ENCODE data around the gene ELFN1. TPM values are rescaled to one million over a fixed set of nuclear protein-coding genes. Genes with fewer than 3 reads are reported as not detected.

ELFN1 gene
- polyA plus RNA-seq, 1 donor = 6.7 TPM

- no peak for DNase-seq
These were observed 26.6 kb upstream of the ELFN1 start for GRCh38 chr7:1643270-1644092.

GRCh38 chr7:1644341-1645070 is 25.6 kb upstream of the ELFN1 start:
- no peak for DNase-seq

- DNase-seq = no peak
These were observed 25.0 kb upstream of the ELFN1 start for GRCh38 chr7:1645071-1645409.

- DNase-seq = no peak
These were observed 24.6 kb upstream of the ELFN1 start for GRCh38 chr7:1645476-1645875.

- no peak for DNase-seq
These were observed 23.7 kb upstream of the ELFN1 start for GRCh38 chr7:1646391-1646790.

GRCh38 chr7:1646957-1647891 is 22.9 kb upstream of the ELFN1 start:
- no peak for DNase-seq

- no peak for DNase-seq
These were observed 22.0 kb upstream of the ELFN1 start for GRCh38 chr7:1647961-1648672.

GRCh38 chr7:1649751-1650326 is 20.2 kb upstream of the ELFN1 start:
- no peak for DNase-seq

GRCh38 chr7:1650363-1651030 is 19.6 kb upstream of the ELFN1 start:
- no peak for DNase-seq

GRCh38 chr7:1651031-1651446 is 19.0 kb upstream of the ELFN1 start:
- DNase-seq = no peak

- DNase-seq = no peak
These were observed 18.2 kb upstream of the ELFN1 start for GRCh38 chr7:1651891-1652290.

GRCh38 chr7:1653500-1653899 is 16.6 kb upstream of the ELFN1 start:
- DNase-seq = no peak

GRCh38 chr7:1654111-1654510 is 16.0 kb upstream of the ELFN1 start:
- DNase-seq = no peak

GRCh38 chr7:1654738-1655475 is 15.2 kb upstream of the ELFN1 start:
- no peak for DNase-seq

- no peak for DNase-seq
These were observed 10.4 kb upstream of the ELFN1 start for GRCh38 chr7:1659696-1660095.

GRCh38 chr7:1661461-1661860 is 8.6 kb upstream of the ELFN1 start:
- no peak for DNase-seq

GRCh38 chr7:1662101-1662500 is 8.0 kb upstream of the ELFN1 start:
- DNase-seq = no peak

- no peak for DNase-seq
These were observed 7.3 kb upstream of the ELFN1 start for GRCh38 chr7:1662767-1663166.

- no peak for DNase-seq
These were observed 6.9 kb upstream of the ELFN1 start for GRCh38 chr7:1663223-1663622.

- DNase-seq = no peak
These were observed 6.0 kb upstream of the ELFN1 start for GRCh38 chr7:1663857-1664651.

Data from hindlimb muscle (tissue), 1 donor.